Stromal cell of bone marrow (primary cell): ENCODE results near the gene FBXO21.
"Not testable (repeated sequence)": the region's sequence is repeated elsewhere in the genome, so short reads cannot be mapped to it uniquely, and the experiment has no call there.

Source experiments
- DNase-seq: peaks from one replicate; pipeline ENCODE4 v3.0.0-alpha.2; 2012; ENCODE audit warnings: low read depth

Gene FBXO21

GRCh38 chr12:117199956-117200744 lies 9.9 kb upstream of the FBXO21 start:
- not testable (repeated sequence) for DNase-seq

GRCh38 chr12:117196334-117196733 lies 6.1 kb upstream of the FBXO21 start:
- not testable (repeated sequence) for DNase-seq

- not testable (repeated sequence) for DNase-seq
These were observed 4.8 kb upstream of the FBXO21 start for GRCh38 chr12:117195027-117195426.

- no peak for DNase-seq
These were observed 3.6 kb upstream of the FBXO21 start for GRCh38 chr12:117193903-117194302.

GRCh38 chr12:117192581-117192980 lies 2.3 kb upstream of the FBXO21 start:
- DNase-seq: not testable (repeated sequence)

GRCh38 chr12:117192057-117192456 lies 1.8 kb upstream of the FBXO21 start:
- no peak for DNase-seq

- DNase-seq: no peak
These were observed 503 bp downstream of the FBXO21 start for GRCh38 chr12:117189725-117190209.

GRCh38 chr12:117188961-117189724 lies 1.1 kb downstream of the FBXO21 start:
- DNase-seq: no peak

GRCh38 chr12:117188121-117188665 lies 2.1 kb downstream of the FBXO21 start:
- DNase-seq: no peak

GRCh38 chr12:117187421-117187820 lies 2.8 kb downstream of the FBXO21 start:
- DNase-seq: no peak

- DNase-seq: no peak
These were observed 7.4 kb downstream of the FBXO21 start for GRCh38 chr12:117182866-117183265.

- not testable (repeated sequence) for DNase-seq
These were observed 8.8 kb downstream of the FBXO21 start for GRCh38 chr12:117181468-117181843.

- no peak for DNase-seq
These were observed 9.4 kb downstream of the FBXO21 start for GRCh38 chr12:117180758-117181467.

GRCh38 chr12:117178745-117179144 lies 11.5 kb downstream of the FBXO21 start:
- DNase-seq: no peak

GRCh38 chr12:117178301-117178700 lies 12.0 kb downstream of the FBXO21 start:
- DNase-seq: no peak

- no peak for DNase-seq
These were observed 18.1 kb downstream of the FBXO21 start for GRCh38 chr12:117172168-117172567.

- no peak for DNase-seq
These were observed 18.6 kb downstream of the FBXO21 start for GRCh38 chr12:117171499-117172162.

GRCh38 chr12:117169548-117169947 lies 20.7 kb downstream of the FBXO21 start:
- no peak for DNase-seq

- DNase-seq: no peak
These were observed 21.3 kb downstream of the FBXO21 start for GRCh38 chr12:117168976-117169375.

- DNase-seq: no peak
These were observed 22.5 kb downstream of the FBXO21 start for GRCh38 chr12:117167769-117168168.

- DNase-seq: no peak
These were observed 24.2 kb downstream of the FBXO21 start for GRCh38 chr12:117166107-117166506.

GRCh38 chr12:117165342-117165741 lies 24.9 kb downstream of the FBXO21 start:
- no peak for DNase-seq
